SK-N-SH treated with all-trans-retinoic acid at 6 μM for 48 hours (cell line): ENCODE data around the gene DPEP1.
A peak's percentile ranks its signal among the peaks of the same experiment; 100 is the strongest.

Source experiments
- ATAC-seq: fragments of 200-7000 bp; cut with Tn5 transposase; 3 replicates; pipeline ENCODE4 v1.9.1; 2020; ENCODE audit warnings: mild to moderate bottlenecking, moderate library complexity
- ARNTL ChIP-seq: fragments of 450-650 bp; formaldehyde crosslinking; IDR thresholded peaks from 2 replicates; pipeline ENCODE4 v1.5.0; 2020; ENCODE audit warnings: low read depth, mild to moderate bottlenecking, moderate library complexity, borderline replicate concordance
- BACH2 ChIP-seq: fragments of 250-450 bp; sonication (Bioruptor Pico); IDR thresholded peaks from 2 replicates; pipeline ENCODE4 v1.9.0; 2021; ENCODE audit warnings: mild to moderate bottlenecking, borderline replicate concordance
- CSDC2 ChIP-seq: fragments of 250-450 bp; sonication (Bioruptor Pico); IDR thresholded peaks from 2 replicates; pipeline ENCODE4 v1.5.0; 2020; ENCODE audit warnings: mild to moderate bottlenecking, moderate library complexity
- CSRNP3 ChIP-seq: fragments of 250-450 bp; sonication (Bioruptor Pico); IDR thresholded peaks from 2 replicates; pipeline ENCODE4 v1.5.1; 2021; ENCODE audit warnings: mild to moderate bottlenecking, moderate library complexity
- ISL1 ChIP-seq: fragments of 250-450 bp; sonication (Bioruptor Pico); IDR thresholded peaks from 2 replicates; pipeline ENCODE4 v2.1.2; 2022; ENCODE audit warnings: mild to moderate bottlenecking, moderate library complexity
- OSR1 ChIP-seq: fragments of 250-450 bp; sonication (Bioruptor Pico); IDR thresholded peaks from 2 replicates; pipeline ENCODE4 v1.8.0; 2022; ENCODE audit warnings: moderate library complexity, mild to moderate bottlenecking, inconsistent platforms
- PATZ1 ChIP-seq: fragments of 250-450 bp; sonication (Bioruptor Pico); IDR thresholded peaks from 2 replicates; pipeline ENCODE4 v1.8.0; 2020; ENCODE audit warnings: mild to moderate bottlenecking, moderate library complexity, borderline replicate concordance
- POU6F1 ChIP-seq: fragments of 250-450 bp; sonication (Bioruptor Pico); IDR thresholded peaks from 2 replicates; pipeline ENCODE4 v1.8.0; 2021; ENCODE audit warnings: low read depth, mild to moderate bottlenecking, moderate library complexity, borderline replicate concordance
- PPARA ChIP-seq: fragments of 250-450 bp; sonication (Bioruptor Pico); IDR thresholded peaks from 2 replicates; pipeline ENCODE4 v1.5.0; 2020; ENCODE audit warnings: mild to moderate bottlenecking, borderline replicate concordance
- RARB ChIP-seq: fragments of 250-450 bp; sonication (Bioruptor Pico); IDR thresholded peaks from 2 replicates; pipeline ENCODE4 v1.8.0; 2021; ENCODE audit warnings: mild to moderate bottlenecking, moderate library complexity
- SNAI2 ChIP-seq: fragments of 250-450 bp; sonication (Bioruptor Pico); IDR thresholded peaks from 2 replicates; pipeline ENCODE4 v1.5.0; 2020; ENCODE audit warnings: mild to moderate bottlenecking, moderate library complexity
- TCF4 ChIP-seq: fragments of 250-450 bp; sonication (Bioruptor Pico); IDR thresholded peaks from 2 replicates; pipeline ENCODE4 v1.8.0; 2021; ENCODE audit warnings: mild to moderate bottlenecking, moderate library complexity, borderline replicate concordance
- ZFP3 ChIP-seq: fragments of 250-450 bp; sonication (Bioruptor Pico); IDR thresholded peaks from 2 replicates; pipeline ENCODE4 v1.5.0; 2020; ENCODE audit warnings: mild to moderate bottlenecking, moderate library complexity
- ZFP30 ChIP-seq: fragments of 450-650 bp; formaldehyde crosslinking; IDR thresholded peaks from 2 replicates; pipeline ENCODE4 v1.5.0; 2022; ENCODE audit warnings: mild to moderate bottlenecking, moderate library complexity
- ZNF565 ChIP-seq: fragments of 450-650 bp; formaldehyde crosslinking; conservative IDR thresholded peaks from 2 replicates; pipeline ENCODE4 v1.5.0; 2020; ENCODE audit warnings: low read depth, mild to moderate bottlenecking, moderate library complexity
- ZNF70 ChIP-seq: fragments of 450-650 bp; formaldehyde crosslinking; IDR thresholded peaks from 2 replicates; pipeline ENCODE4 v1.5.0; 2020; ENCODE audit warnings: mild to moderate bottlenecking, moderate library complexity
- ZNF8 ChIP-seq: fragments of 450-650 bp; formaldehyde crosslinking; IDR thresholded peaks from 2 replicates; pipeline ENCODE4 v1.5.0; 2020; ENCODE audit warnings: mild to moderate bottlenecking, moderate library complexity
- TF ChIP-seq, protein P1 (sequence below): fragments of 250-450 bp; sonication (Bioruptor Pico); IDR thresholded peaks from 2 replicates; pipeline ENCODE4 v1.5.1; 2020; ENCODE audit warnings: low read depth, mild to moderate bottlenecking, moderate library complexity
- TF ChIP-seq, protein P2 (sequence below): fragments of 250-450 bp; sonication (Bioruptor Pico); IDR thresholded peaks from 2 replicates; pipeline ENCODE4 v1.5.0; 2020; ENCODE audit warnings: mild to moderate bottlenecking, moderate library complexity

DPEP1 gene

GRCh38 chr16:89599451-89599858 lies 14.0 kb upstream of the DPEP1 start:
- TF ChIP-seq, protein P1, sequence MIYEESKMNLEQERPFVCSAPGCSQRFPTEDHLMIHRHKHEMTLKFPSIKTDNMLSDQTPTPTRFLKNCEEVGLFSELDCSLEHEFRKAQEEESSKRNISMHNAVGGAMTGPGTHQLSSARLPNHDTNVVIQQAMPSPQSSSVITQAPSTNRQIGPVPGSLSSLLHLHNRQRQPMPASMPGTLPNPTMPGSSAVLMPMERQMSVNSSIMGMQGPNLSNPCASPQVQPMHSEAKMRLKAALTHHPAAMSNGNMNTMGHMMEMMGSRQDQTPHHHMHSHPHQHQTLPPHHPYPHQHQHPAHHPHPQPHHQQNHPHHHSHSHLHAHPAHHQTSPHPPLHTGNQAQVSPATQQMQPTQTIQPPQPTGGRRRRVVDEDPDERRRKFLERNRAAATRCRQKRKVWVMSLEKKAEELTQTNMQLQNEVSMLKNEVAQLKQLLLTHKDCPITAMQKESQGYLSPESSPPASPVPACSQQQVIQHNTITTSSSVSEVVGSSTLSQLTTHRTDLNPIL, result no peak
- TF ChIP-seq ISL1 (no peak), OSR1 (CRISPR knock-in tag) (no peak), ZNF8 (CRISPR knock-in tag) (no peak), RARB (CRISPR knock-in tag) (no peak), ZNF70 (CRISPR knock-in tag) (no peak), BACH2 (CRISPR knock-in tag) (no peak), TCF4 (CRISPR knock-in tag) (no peak), ARNTL (CRISPR knock-in tag) (no peak), CSDC2 (CRISPR knock-in tag) (no peak), SNAI2 (CRISPR knock-in tag) (no peak), ZNF565 (CRISPR knock-in tag) (no peak), ZFP30 (CRISPR knock-in tag) (no peak), PATZ1 (no peak)
- TF ChIP-seq, protein P2, sequence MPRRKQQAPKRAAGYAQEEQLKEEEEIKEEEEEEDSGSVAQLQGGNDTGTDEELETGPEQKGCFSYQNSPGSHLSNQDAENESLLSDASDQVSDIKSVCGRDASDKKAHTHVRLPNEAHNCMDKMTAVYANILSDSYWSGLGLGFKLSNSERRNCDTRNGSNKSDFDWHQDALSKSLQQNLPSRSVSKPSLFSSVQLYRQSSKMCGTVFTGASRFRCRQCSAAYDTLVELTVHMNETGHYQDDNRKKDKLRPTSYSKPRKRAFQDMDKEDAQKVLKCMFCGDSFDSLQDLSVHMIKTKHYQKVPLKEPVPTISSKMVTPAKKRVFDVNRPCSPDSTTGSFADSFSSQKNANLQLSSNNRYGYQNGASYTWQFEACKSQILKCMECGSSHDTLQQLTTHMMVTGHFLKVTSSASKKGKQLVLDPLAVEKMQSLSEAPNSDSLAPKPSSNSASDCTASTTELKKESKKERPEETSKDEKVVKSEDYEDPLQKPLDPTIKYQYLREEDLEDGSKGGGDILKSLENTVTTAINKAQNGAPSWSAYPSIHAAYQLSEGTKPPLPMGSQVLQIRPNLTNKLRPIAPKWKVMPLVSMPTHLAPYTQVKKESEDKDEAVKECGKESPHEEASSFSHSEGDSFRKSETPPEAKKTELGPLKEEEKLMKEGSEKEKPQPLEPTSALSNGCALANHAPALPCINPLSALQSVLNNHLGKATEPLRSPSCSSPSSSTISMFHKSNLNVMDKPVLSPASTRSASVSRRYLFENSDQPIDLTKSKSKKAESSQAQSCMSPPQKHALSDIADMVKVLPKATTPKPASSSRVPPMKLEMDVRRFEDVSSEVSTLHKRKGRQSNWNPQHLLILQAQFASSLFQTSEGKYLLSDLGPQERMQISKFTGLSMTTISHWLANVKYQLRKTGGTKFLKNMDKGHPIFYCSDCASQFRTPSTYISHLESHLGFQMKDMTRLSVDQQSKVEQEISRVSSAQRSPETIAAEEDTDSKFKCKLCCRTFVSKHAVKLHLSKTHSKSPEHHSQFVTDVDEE (CRISPR knock-in tag), result no peak
- peak; percentile 38 for ATAC-seq

GRCh38 chr16:89599902-89600301 lies 13.5 kb upstream of the DPEP1 start:
- no peak for TF ChIP-seq CSRNP3 (CRISPR knock-in tag)
- TF ChIP-seq RARB (CRISPR knock-in tag), result no peak
- no peak for TF ChIP-seq ZFP3 (CRISPR knock-in tag)
- no peak for TF ChIP-seq ZNF70 (CRISPR knock-in tag)
- no peak for TF ChIP-seq BACH2 (CRISPR knock-in tag)
- no peak for TF ChIP-seq POU6F1 (CRISPR knock-in tag)
- no peak for TF ChIP-seq SNAI2 (CRISPR knock-in tag)
- TF ChIP-seq, protein P2 (CRISPR knock-in tag), result no peak
- TF ChIP-seq OSR1 (CRISPR knock-in tag), result no peak
- TF ChIP-seq PPARA (CRISPR knock-in tag), result no peak
- TF ChIP-seq CSDC2 (CRISPR knock-in tag), result no peak
- TF ChIP-seq TCF4 (CRISPR knock-in tag), result no peak
- TF ChIP-seq PATZ1, result no peak
- TF ChIP-seq, protein P1, result no peak
- TF ChIP-seq, all 23 proteins: peak for 0
- ATAC-seq, result no peak
